Activated CD8-positive, alpha-beta memory T cell treated with anti-CD3 and anti-CD28 coated beads, Interleukin-2, amount 50 U/mL, for 1 hour (primary cell): ENCODE data around the gene CALCR.
A peak's percentile ranks its signal among the peaks of the same experiment; 100 is the strongest.

Experiments
- DNase-seq: peaks from one replicate; pipeline ENCODE4 v3.0.0-alpha.2; 2020; ENCODE audit errors: extremely low read depth

CALCR gene

DNA sequence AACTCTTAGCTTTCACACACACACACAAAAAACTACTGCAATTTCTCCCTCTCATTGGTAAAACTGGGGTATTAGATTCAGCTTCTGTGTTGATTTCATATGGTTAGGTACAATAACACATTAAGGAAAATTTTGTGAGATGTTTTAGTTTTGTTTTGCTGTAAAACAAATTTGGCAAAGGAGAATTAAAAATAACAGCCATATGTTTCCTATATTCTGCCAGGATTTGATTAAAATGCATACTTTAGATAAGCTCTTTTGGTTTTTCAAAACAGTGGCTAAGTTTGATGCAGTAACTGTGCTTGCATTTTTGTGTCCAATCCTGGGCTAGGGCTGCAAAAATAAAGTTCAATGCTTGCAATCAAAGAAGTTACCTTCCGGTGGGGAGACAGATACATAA, 126.3 kb downstream of the CALCR start:
- DNase-seq = no peak

DNA sequence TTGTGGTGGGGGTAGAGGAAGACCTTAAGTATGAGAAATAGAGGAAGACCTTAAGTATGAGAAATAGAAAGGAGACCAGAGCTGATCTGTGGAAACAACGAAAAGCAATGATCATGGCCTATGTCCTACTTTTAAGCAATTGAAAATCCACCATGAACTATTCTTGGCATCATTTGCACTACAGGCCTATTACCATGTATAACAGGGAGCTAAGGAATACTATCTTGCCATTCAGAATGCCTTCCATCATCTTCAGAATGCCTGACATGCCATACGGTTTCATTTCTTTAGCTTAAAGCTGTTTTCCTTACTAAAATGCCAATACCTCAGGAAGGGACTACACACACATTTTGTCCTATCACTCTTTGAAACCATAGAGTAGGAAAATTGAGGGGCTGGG, 127.0 kb downstream of the CALCR start:
- no peak for DNase-seq

DNA sequence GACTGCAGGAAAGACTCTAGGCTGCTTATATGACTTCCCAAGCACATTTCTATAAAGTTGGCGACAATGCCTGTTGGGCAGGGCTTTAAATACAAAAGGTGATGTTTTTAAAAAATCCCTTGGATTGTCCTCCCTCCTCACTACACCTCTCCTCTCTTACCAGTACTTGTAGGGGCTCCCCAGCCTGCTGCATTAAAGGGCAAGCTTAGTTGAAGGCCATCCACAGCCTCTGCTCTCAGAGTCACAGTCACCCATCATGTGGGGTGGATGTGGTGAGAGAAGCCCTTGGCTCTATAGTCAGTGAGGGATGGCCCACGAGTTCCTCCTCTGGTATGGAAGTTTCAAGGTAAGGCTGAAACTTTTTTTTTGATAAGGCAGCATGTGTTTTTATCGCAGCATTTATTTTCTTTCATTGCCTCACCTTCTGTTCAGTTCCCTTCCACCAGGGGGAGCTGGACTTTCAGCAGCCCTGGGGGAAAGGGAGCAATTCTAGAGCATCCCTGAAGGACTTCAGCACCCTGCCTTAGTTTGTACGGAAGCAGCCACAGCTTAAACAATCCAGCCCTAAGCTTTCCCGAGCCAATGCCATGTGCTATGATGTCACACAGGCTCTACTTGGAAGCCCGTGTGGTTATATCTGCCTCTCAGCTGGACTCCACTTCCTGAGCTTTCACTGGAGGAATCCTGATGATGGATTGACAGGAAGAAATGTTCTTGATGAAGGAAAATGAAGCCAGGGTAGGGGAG, 131.9 kb downstream of the CALCR start:
- peak; percentile 2 for DNase-seq

DNA sequence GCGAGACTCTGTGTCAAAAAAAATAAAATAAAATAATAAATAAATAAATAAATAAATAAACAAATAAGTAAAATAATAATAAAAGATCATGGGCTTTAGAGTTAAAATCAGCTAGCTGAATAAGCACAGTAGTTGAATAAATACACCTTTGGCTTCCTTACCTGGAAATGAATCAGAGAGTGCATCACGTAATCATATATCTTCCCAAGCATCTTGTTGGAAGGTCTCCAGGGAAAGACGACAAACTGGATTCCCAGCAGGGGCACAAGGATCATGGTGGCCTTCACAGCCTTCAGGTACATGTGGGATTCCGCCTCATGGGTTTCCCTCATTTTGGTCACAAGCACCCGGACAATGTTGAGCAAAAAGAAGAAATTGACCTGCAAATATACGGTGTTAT, 138.7 kb downstream of the CALCR start:
- DNase-seq = no peak

DNA sequence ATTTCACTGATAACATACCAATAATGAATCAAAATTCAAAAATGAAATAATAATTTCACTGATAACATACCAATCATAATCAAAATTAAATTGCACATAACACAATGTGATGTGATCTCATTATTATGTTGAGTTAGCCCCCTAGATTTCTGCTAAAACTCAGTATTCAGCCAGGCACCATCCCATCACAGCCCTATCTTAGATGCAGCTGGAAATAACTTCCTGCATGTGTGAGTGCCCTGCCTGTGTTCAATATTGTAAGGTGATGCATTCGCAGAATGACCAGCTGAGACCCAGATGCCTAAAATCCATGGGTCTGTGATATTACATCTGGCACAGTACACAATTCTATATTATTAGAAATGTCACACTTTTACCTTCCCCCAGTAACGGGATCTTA, 142.4 kb downstream of the CALCR start:
- DNase-seq = no peak

DNA sequence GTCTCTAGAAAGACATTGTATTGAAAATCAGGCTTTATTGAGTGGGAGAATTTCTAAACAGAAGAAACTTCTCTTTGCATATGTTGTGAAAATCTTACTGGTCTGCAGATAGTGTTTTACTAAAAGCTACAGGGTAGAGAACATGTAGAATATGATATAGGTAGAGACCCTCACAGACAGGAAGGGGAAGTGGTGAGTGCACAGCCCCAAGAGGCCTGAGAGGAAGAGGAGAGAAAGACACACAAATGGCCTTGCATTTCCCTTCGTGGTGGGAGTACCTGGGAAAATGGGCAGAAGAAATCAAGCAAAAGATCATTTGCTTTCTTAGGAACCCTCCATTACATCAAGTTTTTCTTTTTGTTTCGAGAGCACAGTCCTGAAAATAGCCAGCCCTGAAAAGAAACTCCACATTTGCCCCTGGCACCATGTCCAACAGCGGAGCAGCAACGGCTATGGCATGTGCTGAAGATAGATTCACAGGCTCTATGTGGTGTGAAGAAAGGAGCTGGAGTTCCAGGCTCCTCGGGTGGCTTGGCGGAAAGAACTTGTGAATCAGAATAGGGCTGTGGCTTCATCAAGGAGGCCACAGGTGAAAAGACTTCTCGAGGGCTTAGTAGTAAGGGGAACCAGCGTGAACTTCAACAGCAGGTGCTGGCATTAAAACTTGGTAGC, 143.5 kb downstream of the CALCR start:
- DNase-seq = no peak

DNA sequence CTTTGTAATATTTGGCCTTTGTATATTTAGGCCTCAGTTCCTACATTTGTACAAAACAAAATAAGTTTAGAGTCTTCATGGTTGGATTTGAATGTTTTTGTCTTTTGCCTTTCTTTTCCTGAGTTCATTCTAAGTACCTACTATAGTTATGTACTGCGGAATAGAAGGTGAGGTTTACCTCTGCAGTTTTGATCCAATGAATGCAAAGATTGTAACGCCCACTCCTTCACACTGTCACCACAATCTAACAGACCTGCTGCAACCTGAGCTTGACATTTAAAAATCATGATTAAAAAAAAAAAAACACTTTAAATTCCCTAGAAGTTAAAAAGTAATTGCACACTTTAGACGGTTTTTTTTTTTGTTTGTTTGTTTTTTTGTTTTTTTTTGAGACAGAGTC, 145.0 kb downstream of the CALCR start:
- no peak for DNase-seq

DNA sequence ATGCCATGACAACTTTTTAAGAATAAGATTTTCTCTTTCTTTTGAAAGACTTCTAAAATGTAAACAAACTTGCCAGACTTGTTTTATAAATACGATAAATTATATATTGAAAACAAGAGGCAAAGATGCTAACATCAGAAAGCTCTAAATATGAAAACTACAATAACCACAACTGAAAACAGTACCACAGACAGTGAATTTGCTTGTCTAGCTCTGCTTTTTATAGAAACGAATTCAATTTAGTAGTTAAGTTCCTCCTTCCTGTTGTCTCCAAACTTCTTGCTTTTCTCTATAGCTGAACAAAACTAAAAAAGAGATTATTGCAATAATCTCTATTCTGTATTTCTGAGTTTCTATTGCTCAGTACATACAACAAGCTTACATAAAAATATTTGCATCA, 147.4 kb downstream of the CALCR start:
- no peak for DNase-seq

DNA sequence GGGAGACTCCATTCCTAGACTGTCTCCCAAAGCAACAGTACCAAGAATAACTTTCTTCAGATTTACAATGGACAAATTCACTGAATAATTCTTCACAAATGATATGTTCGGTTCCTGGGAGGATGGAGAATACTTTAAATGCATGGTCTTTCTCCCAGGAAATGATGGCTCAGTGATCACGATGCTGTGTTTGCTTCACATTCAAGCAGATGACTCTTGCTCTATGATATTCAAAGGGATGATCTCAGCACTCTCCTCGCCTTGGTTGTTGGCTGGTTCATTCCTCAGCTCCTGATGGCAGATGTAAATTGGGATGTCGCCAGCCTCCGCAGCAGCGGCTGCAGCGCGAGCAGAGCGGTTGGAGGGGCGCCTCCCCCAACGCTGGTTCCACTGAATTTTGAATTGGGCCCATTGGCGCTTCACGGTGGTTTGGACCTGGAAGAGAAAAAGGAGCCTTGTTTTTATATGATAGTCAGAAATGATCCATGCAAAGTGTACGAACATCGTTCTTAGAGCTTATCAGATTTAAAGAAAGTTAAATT, 148.3 kb downstream of the CALCR start:
- no peak for DNase-seq

DNA sequence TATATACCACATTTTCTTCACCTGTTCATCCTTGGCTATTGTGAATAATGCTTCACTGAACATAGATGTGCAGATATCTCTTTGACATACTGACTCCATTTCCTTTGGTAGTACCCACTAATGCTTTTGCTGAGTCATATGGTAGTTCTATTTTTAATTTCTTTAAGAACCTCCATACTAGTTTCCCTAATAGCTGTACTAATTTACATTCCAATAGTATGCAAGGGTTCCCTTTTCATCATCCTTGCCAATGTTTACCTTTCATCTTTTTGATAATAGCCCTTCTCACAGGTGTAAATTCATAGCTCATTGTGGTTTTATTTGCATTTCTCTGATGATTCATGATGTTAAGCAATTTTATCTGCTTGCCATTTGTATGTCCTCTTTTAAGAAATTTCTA, 159.9 kb downstream of the CALCR start:
- DNase-seq = no peak

DNA sequence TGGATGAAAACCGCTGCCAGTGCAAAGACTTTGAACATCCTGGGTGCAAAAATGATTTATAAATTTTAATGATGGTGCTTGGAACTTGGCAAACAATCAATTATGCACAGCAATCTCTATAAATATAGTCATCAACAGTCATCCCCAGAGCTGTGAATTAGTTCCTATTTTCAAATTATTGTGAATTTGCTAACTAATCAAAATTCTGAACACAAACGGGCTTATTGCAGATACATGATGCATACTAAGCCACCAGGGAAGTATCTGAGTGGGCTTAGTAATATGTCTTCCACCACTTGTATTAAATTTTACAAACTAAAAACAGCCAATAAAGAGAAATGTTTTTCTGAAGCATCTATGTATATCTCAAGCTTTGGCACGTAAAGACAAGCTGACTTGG, 165.2 kb downstream of the CALCR start:
- no peak for DNase-seq

DNA sequence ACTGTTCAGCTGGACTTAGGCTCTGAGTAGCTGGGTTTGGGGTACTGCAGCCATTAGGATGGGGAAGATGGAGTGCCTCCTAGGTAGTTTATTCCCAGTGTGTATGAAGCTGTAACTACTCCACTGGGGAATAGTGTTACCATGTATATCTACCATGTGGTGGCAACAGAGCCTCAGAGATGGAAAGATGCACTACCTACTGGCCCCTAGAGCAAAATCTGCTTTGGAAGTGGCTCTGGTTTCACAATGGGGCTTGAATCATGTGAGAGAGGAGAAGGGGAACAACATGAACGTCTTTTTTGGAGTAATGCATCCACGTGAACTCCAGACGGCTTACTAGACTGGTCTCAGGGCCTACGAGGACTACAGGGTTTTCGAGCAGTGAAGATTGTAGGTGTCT, 167.3 kb downstream of the CALCR start:
- DNase-seq = no peak

DNA sequence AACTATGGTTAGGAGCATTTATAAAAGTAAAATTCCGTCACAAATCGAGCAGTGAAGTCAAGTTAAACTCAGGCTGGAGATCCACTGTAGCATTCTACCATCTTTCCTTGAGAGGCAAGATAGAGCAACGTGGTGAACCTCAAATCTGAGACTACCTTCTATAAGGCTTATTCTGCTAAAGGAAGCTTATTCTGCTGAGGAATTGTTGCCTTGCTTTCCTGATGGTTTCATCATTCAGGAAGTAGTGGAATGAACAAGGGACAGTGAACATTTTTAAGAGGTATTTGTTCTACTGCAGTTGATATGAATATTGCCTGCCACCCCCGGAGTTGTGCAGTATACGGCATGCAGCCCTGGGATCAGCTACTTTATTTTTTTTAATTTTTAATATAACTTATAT, 171.6 kb downstream of the CALCR start:
- no peak for DNase-seq

DNA sequence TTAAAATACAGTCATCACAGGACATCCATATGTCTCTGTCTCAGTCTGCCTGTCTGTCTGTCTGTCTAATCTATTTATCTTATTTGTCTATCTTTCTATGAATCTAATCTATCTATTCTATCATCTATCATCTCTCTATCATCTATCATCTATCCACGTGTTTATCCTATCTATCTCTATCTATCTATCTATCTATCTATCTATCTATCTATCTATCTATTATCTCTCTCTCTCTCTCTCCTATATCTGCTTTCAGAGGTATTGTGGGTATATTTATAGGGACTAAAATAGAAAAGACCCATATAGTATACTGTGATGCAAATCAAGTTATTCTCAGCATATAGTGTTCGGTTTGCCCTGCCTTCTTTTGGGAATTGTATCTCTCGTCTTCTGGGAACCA, 174.9 kb downstream of the CALCR start:
- DNase-seq = no peak

DNA sequence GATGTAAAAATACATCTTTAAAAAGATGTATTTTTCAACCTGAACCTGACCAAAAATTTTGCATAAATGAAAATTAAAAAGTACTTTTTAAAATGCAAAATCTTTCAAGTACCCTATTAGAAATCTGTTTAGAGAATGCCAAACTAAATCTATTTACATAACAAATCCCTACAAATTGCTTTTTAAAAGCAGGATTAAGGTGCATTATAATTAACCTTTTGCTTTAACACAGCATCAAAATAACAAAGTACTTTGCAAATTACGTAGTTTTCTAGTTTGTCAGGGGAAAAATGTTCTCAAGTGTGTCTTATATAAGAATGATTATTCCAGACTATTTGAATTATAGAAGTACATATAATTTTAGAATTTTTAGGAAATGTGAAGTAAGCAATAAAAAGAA, 181.5 kb downstream of the CALCR start:
- DNase-seq = no peak

DNA sequence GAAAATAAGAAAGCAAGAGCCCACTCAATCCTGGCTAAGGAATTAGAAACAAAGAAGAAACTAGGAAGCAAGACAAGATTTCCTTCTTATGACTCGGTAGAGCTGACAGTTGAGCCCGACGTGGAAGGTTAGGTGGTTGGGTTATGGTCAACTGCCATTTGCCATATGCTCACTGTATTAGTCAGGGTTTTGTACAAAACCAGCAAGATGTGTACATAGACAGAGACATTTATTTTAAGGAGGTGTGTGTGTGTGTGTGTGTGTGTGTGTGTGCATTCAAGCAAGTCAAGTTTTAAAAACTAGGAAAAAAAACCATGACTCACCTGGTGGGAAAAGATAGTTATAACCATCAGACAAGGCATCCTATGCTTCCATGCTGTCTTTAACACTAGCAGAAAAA, 183.9 kb downstream of the CALCR start:
- DNase-seq = no peak

DNA sequence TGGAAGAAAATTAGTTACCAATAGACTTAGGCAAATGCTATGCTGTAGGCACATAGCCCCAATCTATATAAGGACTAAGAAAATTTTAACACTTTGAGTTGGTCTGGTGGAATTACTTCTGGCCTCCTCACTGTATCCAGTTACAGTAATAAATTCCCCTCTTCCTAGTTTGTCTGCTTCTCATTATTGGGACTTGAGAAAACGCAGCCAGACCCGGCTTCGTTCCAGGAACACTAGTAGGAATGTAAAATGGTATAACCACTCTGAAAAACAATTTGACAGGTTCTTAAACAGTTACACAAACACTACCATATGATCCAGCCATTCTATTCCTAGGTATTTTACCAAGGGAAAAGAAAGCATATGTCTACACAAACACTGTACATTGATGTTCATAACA, 192.2 kb downstream of the CALCR start:
- DNase-seq = no peak

DNA sequence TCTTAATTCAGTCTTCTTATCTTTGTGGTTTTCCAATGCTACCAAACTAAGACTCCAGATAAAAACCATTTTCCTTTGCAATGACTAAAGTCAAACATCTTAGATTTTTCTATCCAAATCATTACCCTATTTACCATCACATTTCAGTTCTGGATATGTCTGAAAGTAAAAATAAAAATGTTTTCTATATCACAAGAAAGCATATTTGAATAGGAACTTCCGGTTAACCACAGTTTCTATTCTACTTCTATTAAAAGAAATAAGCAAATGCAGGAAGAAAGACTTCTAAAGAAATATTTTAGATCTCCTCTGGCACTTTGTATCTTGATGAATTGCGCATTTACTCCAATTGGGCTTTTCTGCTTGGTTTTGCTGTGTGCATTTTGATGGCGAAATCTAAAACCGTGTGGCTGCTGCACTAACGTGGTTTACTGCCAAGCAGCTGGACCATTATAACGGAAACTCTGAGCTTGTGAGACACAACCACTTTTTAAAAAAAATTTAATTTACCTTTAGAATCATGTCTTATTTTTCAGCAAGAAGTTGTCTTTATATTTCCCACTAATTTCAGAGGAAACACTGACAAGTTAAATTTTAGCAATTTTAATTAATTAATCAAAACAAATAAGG, 196.3 kb downstream of the CALCR start:
- DNase-seq = no peak

DNA sequence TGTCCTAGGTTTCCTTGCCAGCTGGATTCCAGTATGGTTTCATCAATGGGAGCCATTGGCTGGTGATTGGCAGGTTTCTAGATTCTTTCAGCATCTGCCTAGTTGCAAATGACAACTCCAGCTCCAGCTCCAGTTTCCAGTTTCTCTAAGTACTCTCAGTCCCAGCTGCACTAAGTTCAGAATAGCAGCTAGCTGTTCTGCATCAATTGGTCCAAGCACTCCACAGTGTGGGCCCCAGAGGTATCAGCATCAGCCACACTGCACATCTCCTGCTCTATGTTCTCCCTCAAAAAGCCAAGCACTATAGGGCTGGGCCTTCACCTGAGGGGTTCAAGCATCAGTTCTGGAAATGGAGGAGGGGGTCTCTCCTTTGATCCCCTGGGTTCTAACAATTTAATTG, 198.9 kb downstream of the CALCR start:
- DNase-seq = no peak
